Naive thymus-derived CD8-positive, alpha-beta T cell (primary cell): ENCODE results near the gene SCTR. TPM values are rescaled to one million over a fixed set of nuclear protein-coding genes. Genes with fewer than 3 reads are reported as not detected.
A peak's percentile ranks its signal among the peaks of the same experiment; 100 is the strongest.

Experiments used
- ATAC-seq, 2 donors: fragments of 150-1000 bp; cut with Tn5 transposase in 1 of 2; sonication (Bioruptor Pico), chemical (Tn5 transposase) in 1 of 2; 1 replicate in 1 of 2; 2 replicates in 1 of 2; pipeline ENCODE4 v1.10.0; 2021; ENCODE audit warnings: mild to moderate bottlenecking in 2 of 2, moderate library complexity in 2 of 2
- POLR2A ChIA-PET: fragments of 350-600 bp; sonication (Branson Sonifier 250); formaldehyde crosslinking; loops from one replicate; lab custom pipeline; 2021; ENCODE audit warnings: antibody characterized with exemption; lab: Charles Lee
- DNase-seq, 10 donors: peaks; one replicate each; pipeline versions ENCODE4 v3.0.0 to v3.0.0-alpha.2; 2020 to 2022
- H3K27ac Mint-ChIP-seq, 10 donors: one replicate each; pipeline ENCODE4 v1.8.0; 2020 to 2022; ENCODE audit warnings: mild to moderate bottlenecking in 10 of 10, mixed read lengths in 10 of 10, moderate library complexity in 4 of 10, inconsistent platforms in 1 of 10
- H3K27me3 Mint-ChIP-seq, 5 donors: one replicate each; pipeline ENCODE4 v1.8.0; 2021 to 2022; ENCODE audit warnings: mixed read lengths in 5 of 5
- H3K36me3 Mint-ChIP-seq, 3 donors: one replicate each; pipeline ENCODE4 v1.8.0; 2020 to 2022; ENCODE audit warnings: mixed read lengths in 3 of 3, mild to moderate bottlenecking in 2 of 3, inconsistent platforms in 1 of 3
- H3K4me1 Mint-ChIP-seq, 4 donors: one replicate each; pipeline ENCODE4 v1.8.0; 2021 to 2022; ENCODE audit warnings: mixed read lengths in 4 of 4
- H3K4me3 Mint-ChIP-seq, 10 donors: one replicate each; pipeline ENCODE4 v1.8.0; 2020 to 2022; ENCODE audit warnings: mild to moderate bottlenecking in 10 of 10, mixed read lengths in 10 of 10, moderate library complexity in 6 of 10, inconsistent platforms in 1 of 10
- H3K9me3 Mint-ChIP-seq, 9 donors: one replicate each; pipeline ENCODE4 v1.8.0; 2020 to 2022; ENCODE audit warnings: mixed read lengths in 9 of 9, mild to moderate bottlenecking in 3 of 9, inconsistent platforms in 1 of 9, moderate library complexity in 1 of 9
- polyA plus RNA-seq, 3 donors: library from polyadenylated mRNA; unstranded; fragments of 300-500 nt; fragmentation: Illumina TruSeq; gene quantifications; one replicate each; pipeline ENCODE4 v1.2.3, GENCODE V29; 2021
- total RNA-seq, 8 experiments: library from RNA in 2 of 8; stranded (reverse) in 2 of 8; gene quantifications; one replicate each; pipeline ENCODE4 v1.2.3 and lab custom pipeline; 2021 to 2026

Gene SCTR
- total RNA-seq (not detected), polyA plus RNA-seq (not detected), total RNA-seq (lab: John Stamatoyannopoulos, UW) (0 to 0.09 (median 0) reads per million in 6 experiments)

DNA sequence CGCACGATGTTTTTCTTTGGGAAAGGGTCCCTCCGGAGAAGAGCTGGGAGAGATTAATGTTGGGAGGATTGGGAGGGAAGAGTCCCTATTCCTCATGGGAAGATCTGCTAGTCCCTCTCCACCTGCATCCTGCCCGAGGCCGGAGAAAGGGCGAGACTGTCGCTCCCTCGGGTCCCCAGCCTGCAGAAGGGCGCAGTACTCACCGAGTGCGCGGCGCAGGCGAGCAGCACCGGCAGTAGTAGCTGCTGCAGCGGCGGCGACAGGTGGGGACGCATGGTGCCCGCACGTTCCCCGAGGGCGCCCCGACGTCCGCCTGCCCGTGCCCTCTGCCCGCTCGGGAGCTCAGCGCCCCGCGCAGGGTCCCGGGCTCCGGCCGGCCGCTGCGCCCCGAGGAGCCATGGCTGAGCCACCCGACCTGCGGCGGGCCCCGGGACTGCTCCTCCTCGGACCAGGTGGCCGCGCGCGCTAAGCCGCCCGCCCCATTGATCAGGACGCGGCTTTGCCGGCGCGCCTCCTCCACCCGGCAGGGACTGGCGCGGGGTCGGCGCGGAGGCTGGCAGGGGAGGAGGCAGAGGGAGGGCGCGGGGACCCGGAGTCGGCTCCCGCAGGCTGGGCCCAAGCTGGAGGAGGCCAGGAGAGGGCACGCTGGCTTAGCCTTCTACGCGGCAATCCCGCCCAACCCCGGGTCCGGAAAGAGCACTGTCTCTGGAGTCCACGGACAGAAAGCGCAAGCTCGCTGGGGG is at the start of gene SCTR:
TSS of gene SCTR (minus strand) at position 532 of the 743 bp plus-strand sequence. CDS start at position 275, 257 bp downstream.
- no peak for ATAC-seq
- peak within 1 kb of the TSS in 3 of 10 donors; percentile 12 to 81 (median 40) for H3K27ac Mint-ChIP-seq
- POLR2A ChIA-PET, result no interaction called here
- H3K4me3 Mint-ChIP-seq, result no peak within 1 kb of the TSS
- H3K27me3 Mint-ChIP-seq, result peaks cover 23 to 79% (median 43%) of the 10 kb centered on the region in 5 donors
- peaks cover 0 to 9% (median 0%) of the 10 kb centered on the region in 9 donors for H3K9me3 Mint-ChIP-seq
- H3K36me3 Mint-ChIP-seq, result peaks cover 0 to 3% (median 0%) of the 10 kb centered on the region in 3 donors
- no peak for DNase-seq
- no peaks in the 10 kb centered on the region for H3K4me1 Mint-ChIP-seq

DNA sequence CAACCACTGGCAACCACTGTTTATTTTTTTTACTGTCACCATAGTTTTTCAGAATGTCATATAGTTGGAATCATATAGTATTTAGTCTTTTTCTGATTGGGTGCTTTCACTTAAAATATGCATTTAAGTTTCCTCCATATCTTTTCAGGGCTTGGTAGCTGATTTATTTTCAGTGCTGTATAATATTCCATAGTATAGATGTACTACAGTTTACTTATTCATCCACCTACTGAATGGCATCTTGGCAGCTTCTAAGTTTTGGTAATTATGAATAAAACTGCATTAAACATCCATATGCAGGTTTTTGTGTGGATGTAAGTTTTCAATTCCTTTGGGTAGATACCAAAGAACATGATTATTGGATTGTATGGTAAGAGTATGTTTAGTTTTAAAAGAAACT is 43.0 kb upstream of the SCTR start:
- Mint-ChIP-seq H3K36me3 (peaks cover 0 to 8% (median 2%) of the 10 kb centered on the region in 3 donors), H3K4me3 (no peak overlapping the region), H3K27ac (no peak overlapping the region), H3K27me3 (peaks cover 0 to 4% (median 0%) of the 10 kb centered on the region in 5 donors), H3K9me3 (peaks cover 0 to 22% (median 14%) of the 10 kb centered on the region in 9 donors), H3K4me1 (peaks cover 0 to 2% (median 0%) of the 10 kb centered on the region in 4 donors)
- ATAC-seq (no peak), DNase-seq (no peak)
- POLR2A ChIA-PET, result no interaction called here

DNA sequence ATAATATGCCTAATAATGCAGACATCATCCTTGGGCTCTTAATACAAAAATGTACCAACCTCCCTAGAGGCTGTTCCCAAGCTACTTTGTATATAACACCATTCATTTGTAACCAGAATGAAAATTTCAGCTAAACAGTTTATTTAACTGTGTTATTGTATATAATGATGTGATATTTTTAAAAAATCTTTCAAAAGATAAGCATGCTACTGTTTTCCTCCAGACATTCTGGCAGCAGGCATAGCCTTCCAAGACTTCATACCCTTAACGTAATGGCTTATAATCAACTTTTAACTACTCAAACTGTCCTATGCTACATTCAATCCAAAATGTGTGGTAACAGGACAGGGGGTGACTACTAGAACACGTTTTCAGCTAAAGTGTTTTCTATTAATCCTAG is 41.2 kb upstream of the SCTR start:
- POLR2A ChIA-PET, result no interaction called here

DNA sequence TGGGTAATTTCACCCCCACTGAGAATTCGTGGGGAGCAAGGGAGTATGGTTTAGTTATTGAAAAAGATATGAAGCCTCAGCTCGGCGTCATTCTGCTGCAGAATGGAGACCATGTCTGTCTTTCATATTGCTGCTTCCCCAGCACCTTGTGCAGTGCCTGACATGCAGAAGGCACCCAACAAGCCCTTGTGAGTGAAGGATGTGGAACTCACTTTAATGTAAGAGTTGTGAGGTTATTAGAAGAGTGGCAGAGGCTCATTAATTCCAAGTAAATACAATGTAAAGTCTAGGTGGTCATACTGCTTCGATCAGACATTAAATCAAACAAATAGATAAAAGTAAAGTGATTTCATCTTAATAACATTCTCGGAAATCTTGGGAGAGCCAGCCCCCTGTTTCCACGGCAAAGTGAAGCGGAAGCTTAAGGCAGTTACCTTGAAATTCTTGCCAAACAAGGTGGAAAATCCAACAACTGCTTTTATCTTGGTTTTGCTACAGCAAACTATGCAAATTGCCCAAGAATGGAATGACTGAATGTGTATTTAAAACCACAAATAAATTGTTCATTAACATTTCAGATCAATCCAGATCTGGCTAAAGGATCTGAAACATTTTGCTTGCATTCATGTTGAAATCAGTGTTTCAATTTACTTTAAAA is 29.5 kb upstream of the SCTR start:
- POLR2A ChIA-PET, result no interaction called here
- Mint-ChIP-seq H3K27me3 (peaks cover 8 to 40% (median 10%) of the 10 kb centered on the region in 5 donors), H3K9me3 (no peaks in the 10 kb centered on the region), H3K4me1 (no peaks in the 10 kb centered on the region), H3K4me3 (no peak overlapping the region), H3K27ac (no peak overlapping the region), H3K36me3 (no peaks in the 10 kb centered on the region)
- ATAC-seq (no peak), DNase-seq (no peak)

More for the DNA sequence above, 41.2 kb upstream of the SCTR start:
- ATAC-seq, result no peak
- no peak overlapping the region for H3K27ac Mint-ChIP-seq
- H3K36me3 Mint-ChIP-seq, result peaks cover 0 to 8% (median 2%) of the 10 kb centered on the region in 3 donors
- H3K4me1 Mint-ChIP-seq, result peaks cover 0 to 2% (median 0%) of the 10 kb centered on the region in 4 donors
- H3K4me3 Mint-ChIP-seq, result no peak overlapping the region
- peaks cover 0 to 21% (median 14%) of the 10 kb centered on the region in 9 donors for H3K9me3 Mint-ChIP-seq
- no peak for DNase-seq
- peaks cover 0 to 4% (median 0%) of the 10 kb centered on the region in 5 donors for H3K27me3 Mint-ChIP-seq

DNA sequence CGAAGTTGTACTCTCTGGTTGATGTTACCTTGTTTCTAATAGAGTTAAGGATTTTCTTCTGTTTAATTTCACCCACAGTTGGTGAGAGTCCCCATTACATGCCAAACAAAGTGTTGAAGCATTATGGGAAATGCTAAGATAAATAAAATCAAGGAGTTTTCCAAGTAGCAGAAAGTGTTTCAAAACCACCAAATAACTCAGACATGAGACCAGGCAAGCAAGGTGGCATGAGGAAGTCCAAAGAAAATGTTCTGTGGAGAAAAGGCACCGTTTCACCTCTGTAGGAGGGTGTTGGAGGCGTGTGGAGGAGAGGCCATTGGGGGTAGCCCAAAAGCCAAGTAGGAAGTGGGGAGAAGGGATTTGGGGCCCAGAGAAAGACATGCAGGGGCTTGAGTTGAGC is 28.6 kb upstream of the SCTR start:
- Mint-ChIP-seq H3K4me3 (no peak overlapping the region), H3K36me3 (no peaks in the 10 kb centered on the region), H3K27me3 (peaks cover 8 to 40% (median 12%) of the 10 kb centered on the region in 5 donors), H3K4me1 (no peaks in the 10 kb centered on the region), H3K9me3 (no peaks in the 10 kb centered on the region), H3K27ac (no peak overlapping the region)
- no peak for DNase-seq
- POLR2A ChIA-PET, result no interaction called here
- no peak for ATAC-seq

DNA sequence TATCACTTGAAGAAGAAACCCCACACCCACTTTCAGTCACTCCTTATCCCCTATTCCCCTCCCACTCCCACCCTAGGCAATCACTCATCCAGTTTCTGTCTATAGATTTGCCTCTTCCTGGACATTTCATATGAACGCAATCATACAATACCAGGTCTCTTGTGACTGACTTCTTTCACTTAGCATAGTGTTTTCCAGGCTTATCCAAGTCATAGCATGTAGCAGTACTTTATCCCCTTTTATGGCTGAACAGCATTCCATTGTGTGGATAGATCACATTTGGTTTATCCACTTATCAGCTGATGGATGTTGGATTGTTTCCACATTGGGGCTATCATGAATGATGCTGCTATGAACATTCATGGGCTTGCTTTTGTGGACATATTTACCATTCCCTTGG is 26.6 kb upstream of the SCTR start:
- POLR2A ChIA-PET, result no interaction called here
- ATAC-seq (no peak), DNase-seq (no peak)
- Mint-ChIP-seq H3K27ac (no peak overlapping the region), H3K4me3 (no peak overlapping the region), H3K9me3 (peaks cover 0 to 5% (median 0%) of the 10 kb centered on the region in 9 donors), H3K27me3 (peaks cover 16 to 39% (median 23%) of the 10 kb centered on the region in 5 donors), H3K4me1 (no peaks in the 10 kb centered on the region), H3K36me3 (no peaks in the 10 kb centered on the region)

DNA sequence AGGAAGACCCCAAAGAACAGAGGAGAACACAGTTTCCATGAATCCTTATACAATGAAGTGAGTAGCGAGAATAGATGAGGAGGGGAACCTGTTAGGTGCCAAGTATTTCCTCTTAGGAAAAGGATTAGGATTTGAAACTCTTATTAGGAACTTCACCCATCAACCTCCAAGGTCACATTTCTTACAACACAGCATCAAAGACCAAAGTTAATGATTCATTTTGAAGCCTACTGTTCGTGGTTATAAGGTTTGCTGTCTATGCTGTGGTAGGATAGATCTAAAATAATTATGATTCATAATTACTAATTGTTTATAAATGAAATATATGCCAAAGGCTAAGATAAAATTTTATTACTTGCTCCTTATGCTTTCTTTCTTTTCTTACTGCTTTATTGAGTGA is 26.1 kb upstream of the SCTR start:
- H3K27ac Mint-ChIP-seq, result no peak overlapping the region
- ATAC-seq (no peak), DNase-seq (no peak)
- H3K9me3 Mint-ChIP-seq, result peaks cover 0 to 5% (median 0%) of the 10 kb centered on the region in 9 donors
- no peak overlapping the region for H3K4me3 Mint-ChIP-seq
- no peaks in the 10 kb centered on the region for H3K4me1 Mint-ChIP-seq
- H3K36me3 Mint-ChIP-seq, result no peaks in the 10 kb centered on the region
- H3K27me3 Mint-ChIP-seq, result peaks cover 18 to 39% (median 27%) of the 10 kb centered on the region in 5 donors
- POLR2A ChIA-PET, result no interaction called here

DNA sequence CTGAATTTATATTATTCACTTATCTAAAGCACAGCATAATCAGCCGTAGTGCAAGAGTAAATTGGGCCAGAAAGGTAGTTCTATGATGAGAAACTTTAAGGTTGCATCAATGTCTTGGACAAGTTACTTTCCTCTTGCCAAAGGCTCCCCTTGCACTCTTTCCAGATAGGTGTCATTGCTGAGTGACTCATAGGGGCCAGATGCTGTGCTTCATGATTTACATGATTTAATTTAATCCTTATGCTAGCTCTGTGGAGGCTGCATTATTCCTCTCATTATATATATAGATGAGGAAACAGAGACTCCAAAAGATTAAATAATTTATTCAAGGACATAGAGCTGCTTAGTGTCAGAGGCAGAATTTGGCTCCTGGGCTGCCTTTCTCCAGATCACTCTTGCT is 25.0 kb upstream of the SCTR start:
- Mint-ChIP-seq H3K36me3 (peaks cover 0 to 4% (median 0%) of the 10 kb centered on the region in 3 donors), H3K4me1 (peaks cover 0 to 3% (median 1%) of the 10 kb centered on the region in 4 donors), H3K27ac (no peak overlapping the region), H3K4me3 (no peak overlapping the region), H3K27me3 (peaks cover 22 to 38% (median 31%) of the 10 kb centered on the region in 5 donors), H3K9me3 (peaks cover 0 to 5% (median 0%) of the 10 kb centered on the region in 9 donors)
- POLR2A ChIA-PET, result no interaction called here
- ATAC-seq, result no peak
- DNase-seq, result no peak

DNA sequence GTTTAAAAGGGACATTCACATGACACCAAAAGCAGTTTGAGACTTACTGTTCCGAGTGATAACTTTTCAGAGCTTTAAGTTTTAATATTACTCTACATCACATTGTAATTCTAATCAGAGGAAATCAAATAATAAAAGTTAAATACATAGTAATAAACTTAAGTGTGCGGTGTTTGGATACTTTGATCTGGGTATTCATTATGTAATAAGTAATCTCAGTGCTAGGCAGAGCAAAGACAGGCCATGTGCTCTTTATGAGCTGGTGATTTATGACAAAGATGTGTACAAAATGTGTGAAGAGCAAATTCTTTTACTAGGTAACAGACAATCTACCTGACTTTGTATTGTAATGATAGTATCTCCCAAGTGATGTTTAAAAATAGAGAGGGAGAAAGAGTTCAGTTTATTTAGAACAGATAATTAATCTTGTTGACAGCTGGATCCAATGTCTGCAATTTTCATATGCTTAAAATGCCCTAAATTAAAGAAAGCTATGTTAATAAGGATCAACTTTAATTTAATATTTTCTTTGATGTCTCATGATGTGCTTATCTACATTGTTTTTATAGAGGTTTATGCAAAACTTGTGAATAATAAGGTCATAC is 24.3 kb upstream of the SCTR start:
- Mint-ChIP-seq H3K9me3 (peaks cover 0 to 5% (median 0%) of the 10 kb centered on the region in 9 donors), H3K36me3 (peaks cover 0 to 4% (median 0%) of the 10 kb centered on the region in 3 donors), H3K27me3 (peaks cover 26 to 40% (median 34%) of the 10 kb centered on the region in 5 donors), H3K27ac (no peak overlapping the region), H3K4me1 (peaks cover 0 to 8% (median 3%) of the 10 kb centered on the region in 4 donors), H3K4me3 (no peak overlapping the region)
- DNase-seq (no peak), ATAC-seq (no peak)
- POLR2A ChIA-PET, result no interaction called here

DNA sequence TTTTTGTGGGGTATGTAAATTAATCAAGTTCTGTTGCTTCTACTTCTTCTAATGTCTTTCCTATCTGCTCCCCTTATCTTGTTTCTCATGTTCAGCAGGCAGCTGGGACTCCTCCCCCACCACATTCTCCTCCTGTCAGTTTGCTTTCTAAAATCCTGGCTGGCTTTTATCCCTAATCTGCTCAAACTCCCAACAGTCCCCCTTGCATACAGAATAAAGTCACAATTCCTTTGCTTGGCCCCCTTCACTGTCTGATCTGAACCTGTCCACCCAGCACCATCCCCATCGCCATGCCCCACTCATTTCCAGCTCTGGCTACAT is 22.1 kb upstream of the SCTR start:
- Mint-ChIP-seq H3K4me1 (peaks cover 2 to 13% (median 7%) of the 10 kb centered on the region in 4 donors), H3K27me3 (peaks cover 35 to 53% (median 51%) of the 10 kb centered on the region in 5 donors), H3K27ac (no peak overlapping the region), H3K9me3 (peaks cover 0 to 10% (median 0%) of the 10 kb centered on the region in 9 donors), H3K36me3 (peaks cover 0 to 4% (median 0%) of the 10 kb centered on the region in 3 donors), H3K4me3 (no peak overlapping the region)
- ATAC-seq (no peak), DNase-seq (no peak)
- POLR2A ChIA-PET, result no interaction called here

DNA sequence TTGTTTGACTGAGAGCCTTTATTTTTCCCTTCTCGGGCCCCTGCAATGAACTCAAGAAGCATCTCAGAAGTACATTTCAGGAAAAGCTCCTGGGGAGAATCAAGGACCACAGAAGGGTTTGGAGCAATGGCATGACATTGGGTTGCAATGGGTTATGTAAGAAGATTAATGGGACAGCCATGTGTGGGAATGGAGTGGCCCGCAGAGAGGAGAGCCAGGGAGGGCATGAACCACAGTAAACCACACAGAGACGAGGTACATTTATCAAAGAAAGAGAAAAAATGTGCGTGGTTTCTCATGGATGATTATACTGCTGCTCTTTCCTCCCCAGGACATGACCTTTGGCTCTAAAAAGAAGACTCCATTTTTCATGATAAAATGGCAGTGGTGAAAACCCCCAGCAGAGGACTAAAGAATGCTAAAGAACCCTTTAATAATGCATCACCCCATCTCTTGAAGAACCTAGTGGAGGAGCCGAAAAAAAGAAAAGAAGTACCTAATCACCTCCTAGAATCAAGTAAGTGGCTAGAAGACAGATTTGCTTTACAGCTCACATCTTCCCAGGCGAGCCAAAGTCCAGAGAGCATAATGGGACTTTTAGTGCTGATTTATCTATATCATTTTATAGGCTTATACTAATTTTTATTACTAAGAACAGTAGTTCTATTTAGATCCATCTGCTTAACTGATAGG is 21.6 kb upstream of the SCTR start:
- H3K27ac Mint-ChIP-seq, result no peak overlapping the region
- no peak overlapping the region for H3K4me3 Mint-ChIP-seq
- H3K4me1 Mint-ChIP-seq, result peaks cover 2 to 13% (median 7%) of the 10 kb centered on the region in 4 donors
- ATAC-seq (no peak), DNase-seq (no peak)
- POLR2A ChIA-PET, result no interaction called here
- H3K27me3 Mint-ChIP-seq, result peaks cover 35 to 56% (median 53%) of the 10 kb centered on the region in 5 donors
- H3K9me3 Mint-ChIP-seq, result peaks cover 0 to 10% (median 0%) of the 10 kb centered on the region in 9 donors
- H3K36me3 Mint-ChIP-seq, result peaks cover 0 to 4% (median 0%) of the 10 kb centered on the region in 3 donors

DNA sequence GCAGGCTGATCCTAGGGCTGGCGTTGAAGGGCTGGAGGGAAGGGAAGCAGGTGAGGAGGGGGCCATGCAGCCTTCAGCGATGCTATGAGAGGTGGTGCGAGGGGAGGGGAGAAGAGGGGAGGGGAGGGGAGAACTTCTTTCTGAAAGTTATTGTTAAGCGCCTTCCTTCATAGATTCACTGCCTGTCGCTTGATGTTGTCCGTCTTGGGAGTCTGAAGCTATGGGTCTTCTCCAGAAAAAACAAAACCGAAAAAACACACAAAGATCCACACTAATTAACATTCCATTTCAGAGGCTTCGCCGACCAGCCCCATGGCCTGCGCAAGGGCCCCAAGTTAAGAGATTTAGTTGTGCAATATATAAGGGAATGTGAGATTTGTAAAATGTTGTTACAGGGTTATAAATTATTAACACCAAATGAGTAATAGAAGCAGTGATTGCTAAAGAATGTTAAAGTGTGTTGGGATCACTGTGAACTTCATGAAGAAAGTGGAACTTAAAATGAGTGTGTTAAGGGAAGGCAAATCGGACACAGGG is 20.7 kb upstream of the SCTR start:
- POLR2A ChIA-PET, result no interaction called here
- H3K9me3 Mint-ChIP-seq, result peaks cover 0 to 12% (median 0%) of the 10 kb centered on the region in 9 donors
- no peak overlapping the region for H3K27ac Mint-ChIP-seq
- peaks cover 40 to 65% (median 60%) of the 10 kb centered on the region in 5 donors for H3K27me3 Mint-ChIP-seq
- DNase-seq (no peak), ATAC-seq (no peak)
- H3K4me3 Mint-ChIP-seq, result peak overlapping the region in 8 of 10 donors; percentile 20 to 70 (median 50)
- peaks cover 2 to 13% (median 7%) of the 10 kb centered on the region in 4 donors for H3K4me1 Mint-ChIP-seq
- H3K36me3 Mint-ChIP-seq, result peaks cover 0 to 4% (median 0%) of the 10 kb centered on the region in 3 donors
